ENCODE data around the gene HDAC6.

GRCh38 chrX:48815266-48815665, 13.4 kb downstream of the HDAC6 start:
- TF ChIP-seq, protein P1, sequence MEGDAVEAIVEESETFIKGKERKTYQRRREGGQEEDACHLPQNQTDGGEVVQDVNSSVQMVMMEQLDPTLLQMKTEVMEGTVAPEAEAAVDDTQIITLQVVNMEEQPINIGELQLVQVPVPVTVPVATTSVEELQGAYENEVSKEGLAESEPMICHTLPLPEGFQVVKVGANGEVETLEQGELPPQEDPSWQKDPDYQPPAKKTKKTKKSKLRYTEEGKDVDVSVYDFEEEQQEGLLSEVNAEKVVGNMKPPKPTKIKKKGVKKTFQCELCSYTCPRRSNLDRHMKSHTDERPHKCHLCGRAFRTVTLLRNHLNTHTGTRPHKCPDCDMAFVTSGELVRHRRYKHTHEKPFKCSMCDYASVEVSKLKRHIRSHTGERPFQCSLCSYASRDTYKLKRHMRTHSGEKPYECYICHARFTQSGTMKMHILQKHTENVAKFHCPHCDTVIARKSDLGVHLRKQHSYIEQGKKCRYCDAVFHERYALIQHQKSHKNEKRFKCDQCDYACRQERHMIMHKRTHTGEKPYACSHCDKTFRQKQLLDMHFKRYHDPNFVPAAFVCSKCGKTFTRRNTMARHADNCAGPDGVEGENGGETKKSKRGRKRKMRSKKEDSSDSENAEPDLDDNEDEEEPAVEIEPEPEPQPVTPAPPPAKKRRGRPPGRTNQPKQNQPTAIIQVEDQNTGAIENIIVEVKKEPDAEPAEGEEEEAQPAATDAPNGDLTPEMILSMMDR (conservative IDR thresholded peaks at IDR 0.05; ENCODE audit: low read depth, low read length), result no peak
- TF ChIP-seq EZH2 (IDR thresholded peaks at IDR 0.05; ENCODE audit: borderline replicate concordance, low read depth, low read length, poor library complexity, severe bottlenecking), result no peak

Data from A673 (cell line).